GM23338 (cell line): ENCODE data around the gene PRR22.

Source experiments
- EZH2 ChIP-seq: fragments of 200-600 bp; sonication (generic); IDR thresholded peaks from one replicate; pipeline ENCODE4 v1.8.0; 2017; ENCODE audit warnings: antibody characterized with exemption, mild to moderate bottlenecking, low read depth; ENCODE audit not compliant: unreplicated experiment
- EZH2phosphoT487 ChIP-seq: fragments of 200-600 bp; sonication (generic); IDR thresholded peaks from one replicate; pipeline ENCODE4 v1.8.1; 2018; ENCODE audit warnings: antibody characterized with exemption; ENCODE audit not compliant: unreplicated experiment
- JUNB ChIP-seq: IDR thresholded peaks from one replicate; pipeline ENCODE4 v1.6.1; 2016; ENCODE audit warnings: antibody characterized with exemption; ENCODE audit not compliant: unreplicated experiment
- NANOG ChIP-seq: IDR thresholded peaks from 2 replicates; pipeline ENCODE4 v1.6.1; 2016; ENCODE audit warnings: antibody characterized with exemption, borderline replicate concordance
- POLR2AphosphoS5 ChIP-seq: IDR thresholded peaks from 2 replicates; pipeline ENCODE4 v1.6.1; 2016; ENCODE audit warnings: antibody characterized with exemption, low read depth
- TF ChIP-seq, protein P1 (sequence below), 2 experiments: fragments of 200-600 bp in 1 of 2; sonication (generic) in 1 of 2; conservative IDR thresholded peaks; 2 replicates each; pipeline versions ENCODE4 v1.5.1 to v1.6.1; 2016 to 2017; ENCODE audit warnings: antibody characterized with exemption in 2 of 2, low read depth in 2 of 2, mild to moderate bottlenecking in 2 of 2, moderate library complexity in 1 of 2
- TF ChIP-seq, protein P2 (sequence below): IDR thresholded peaks from one replicate; pipeline ENCODE4 v1.6.1; 2018; ENCODE audit warnings: antibody characterized with exemption; ENCODE audit not compliant: unreplicated experiment

DNA sequence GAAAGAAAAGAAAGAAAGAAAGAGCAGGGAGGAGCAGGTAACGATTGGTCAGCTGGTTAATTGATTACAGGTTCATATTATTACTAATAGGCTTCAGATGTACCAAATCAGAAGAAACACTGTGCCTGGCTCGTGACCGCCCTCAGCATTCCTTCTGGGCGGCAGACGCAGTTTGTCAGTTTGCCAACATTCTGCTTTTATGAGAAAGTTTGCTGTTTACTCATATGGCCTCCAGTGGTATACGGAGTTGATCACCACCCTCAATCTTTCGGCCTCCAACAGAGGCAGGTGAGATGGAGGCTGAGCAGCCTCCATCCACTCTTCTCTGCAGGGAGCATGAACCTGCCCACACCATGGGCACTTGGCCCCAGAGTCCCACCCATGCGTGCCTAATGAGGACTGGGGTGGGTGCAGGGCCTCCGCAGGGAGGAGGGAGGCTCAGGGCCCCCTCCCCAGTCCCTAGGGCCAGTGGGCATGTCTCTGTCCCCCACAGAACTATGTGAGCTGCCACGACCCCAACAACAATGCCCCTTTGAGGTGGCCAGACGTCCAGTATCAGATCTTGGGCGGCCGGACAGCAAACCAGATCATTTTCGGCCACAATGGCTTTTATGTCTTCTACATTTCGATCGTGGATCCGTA lies 8.8 kb downstream of the PRR22 start:
- TF ChIP-seq, protein P1, sequence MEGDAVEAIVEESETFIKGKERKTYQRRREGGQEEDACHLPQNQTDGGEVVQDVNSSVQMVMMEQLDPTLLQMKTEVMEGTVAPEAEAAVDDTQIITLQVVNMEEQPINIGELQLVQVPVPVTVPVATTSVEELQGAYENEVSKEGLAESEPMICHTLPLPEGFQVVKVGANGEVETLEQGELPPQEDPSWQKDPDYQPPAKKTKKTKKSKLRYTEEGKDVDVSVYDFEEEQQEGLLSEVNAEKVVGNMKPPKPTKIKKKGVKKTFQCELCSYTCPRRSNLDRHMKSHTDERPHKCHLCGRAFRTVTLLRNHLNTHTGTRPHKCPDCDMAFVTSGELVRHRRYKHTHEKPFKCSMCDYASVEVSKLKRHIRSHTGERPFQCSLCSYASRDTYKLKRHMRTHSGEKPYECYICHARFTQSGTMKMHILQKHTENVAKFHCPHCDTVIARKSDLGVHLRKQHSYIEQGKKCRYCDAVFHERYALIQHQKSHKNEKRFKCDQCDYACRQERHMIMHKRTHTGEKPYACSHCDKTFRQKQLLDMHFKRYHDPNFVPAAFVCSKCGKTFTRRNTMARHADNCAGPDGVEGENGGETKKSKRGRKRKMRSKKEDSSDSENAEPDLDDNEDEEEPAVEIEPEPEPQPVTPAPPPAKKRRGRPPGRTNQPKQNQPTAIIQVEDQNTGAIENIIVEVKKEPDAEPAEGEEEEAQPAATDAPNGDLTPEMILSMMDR (conservative IDR thresholded peaks at IDR 0.05; ENCODE audit: low read depth in 2 of 2) = no peak
- TF ChIP-seq POLR2AphosphoS5 (no peak), EZH2 (no peak), EZH2phosphoT487 (no peak), NANOG (no peak), JUNB (no peak)
- TF ChIP-seq, protein P2, sequence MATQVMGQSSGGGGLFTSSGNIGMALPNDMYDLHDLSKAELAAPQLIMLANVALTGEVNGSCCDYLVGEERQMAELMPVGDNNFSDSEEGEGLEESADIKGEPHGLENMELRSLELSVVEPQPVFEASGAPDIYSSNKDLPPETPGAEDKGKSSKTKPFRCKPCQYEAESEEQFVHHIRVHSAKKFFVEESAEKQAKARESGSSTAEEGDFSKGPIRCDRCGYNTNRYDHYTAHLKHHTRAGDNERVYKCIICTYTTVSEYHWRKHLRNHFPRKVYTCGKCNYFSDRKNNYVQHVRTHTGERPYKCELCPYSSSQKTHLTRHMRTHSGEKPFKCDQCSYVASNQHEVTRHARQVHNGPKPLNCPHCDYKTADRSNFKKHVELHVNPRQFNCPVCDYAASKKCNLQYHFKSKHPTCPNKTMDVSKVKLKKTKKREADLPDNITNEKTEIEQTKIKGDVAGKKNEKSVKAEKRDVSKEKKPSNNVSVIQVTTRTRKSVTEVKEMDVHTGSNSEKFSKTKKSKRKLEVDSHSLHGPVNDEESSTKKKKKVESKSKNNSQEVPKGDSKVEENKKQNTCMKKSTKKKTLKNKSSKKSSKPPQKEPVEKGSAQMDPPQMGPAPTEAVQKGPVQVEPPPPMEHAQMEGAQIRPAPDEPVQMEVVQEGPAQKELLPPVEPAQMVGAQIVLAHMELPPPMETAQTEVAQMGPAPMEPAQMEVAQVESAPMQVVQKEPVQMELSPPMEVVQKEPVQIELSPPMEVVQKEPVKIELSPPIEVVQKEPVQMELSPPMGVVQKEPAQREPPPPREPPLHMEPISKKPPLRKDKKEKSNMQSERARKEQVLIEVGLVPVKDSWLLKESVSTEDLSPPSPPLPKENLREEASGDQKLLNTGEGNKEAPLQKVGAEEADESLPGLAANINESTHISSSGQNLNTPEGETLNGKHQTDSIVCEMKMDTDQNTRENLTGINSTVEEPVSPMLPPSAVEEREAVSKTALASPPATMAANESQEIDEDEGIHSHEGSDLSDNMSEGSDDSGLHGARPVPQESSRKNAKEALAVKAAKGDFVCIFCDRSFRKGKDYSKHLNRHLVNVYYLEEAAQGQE = no peak
